IMR-90 (cell line): ENCODE results near the gene TRAF7.

Experiments
- CTCF ChIP-seq: conservative IDR thresholded peaks from 2 replicates; pipeline ENCODE4 v1.5.1; 2012; ENCODE audit warnings: mild to moderate bottlenecking, low read depth, low read length, improper control_type of control experiment
- FOS ChIP-seq: fragments of 150-350 bp; IDR thresholded peaks from 2 replicates; pipeline ENCODE4 v1.6.1; 2016; ENCODE audit warnings: low read depth, low read length
- MXI1 ChIP-seq: IDR thresholded peaks from 2 replicates; pipeline ENCODE4 v1.6.1; 2012; ENCODE audit warnings: low read depth, mild to moderate bottlenecking, low read length, moderate library complexity, borderline replicate concordance
- POLR2A ChIP-seq: IDR thresholded peaks from 2 replicates; pipeline ENCODE4 v1.6.1; 2012; ENCODE audit warnings: mild to moderate bottlenecking, low read depth, low read length
- RAD21 ChIP-seq: IDR thresholded peaks from 2 replicates; pipeline ENCODE4 v1.6.1; 2012; ENCODE audit warnings: low read length, improper control_type of control experiment
- RFX5 ChIP-seq: IDR thresholded peaks from 2 replicates; pipeline ENCODE4 v1.8.0; 2012; ENCODE audit warnings: low read depth, mild to moderate bottlenecking, low read length, moderate library complexity
- SMC3 ChIP-seq: fragments of 150-350 bp; IDR thresholded peaks from 2 replicates; pipeline ENCODE4 v1.6.1; 2016; ENCODE audit warnings: low read depth, mild to moderate bottlenecking, antibody characterized with exemption, low read length, moderate library complexity

- TF ChIP-seq POLR2A (no peak), CTCF (no peak), SMC3 (no peak), MXI1 (no peak), RFX5 (no peak), RAD21 (no peak), FOS (no peak)
Observed at GRCh38 chr16:2143878-2144485, 11.6 kb upstream of the TRAF7 start.
